HepG2 (cell line): ENCODE data around the gene GPHN. TPM values are rescaled to one million over a fixed set of nuclear protein-coding genes. Genes with fewer than 3 reads are reported as not detected.
"Not testable (repeated sequence)": the region's sequence is repeated elsewhere in the genome, so short reads cannot be mapped to it uniquely, and the experiment has no call there.

Experiments used
- ATAC-seq: fragments of 200-7000 bp; cut with Tn5 transposase; 3 replicates; pipeline ENCODE4 v1.9.1; 2020; ENCODE audit warnings: mild to moderate bottlenecking, moderate library complexity
- BruUV-seq: library from RNA; stranded (reverse); fragments of 400-500 nt; replicated peaks from 2 replicates; lab custom pipeline; 2021; lab: Mats Ljungman, UMichigan
- CTCF ChIA-PET: fragments of 300-600 bp; formaldehyde crosslinking; extraction: SDS; loops from one replicate; lab custom pipeline; 2021; ENCODE audit warnings: low total read pairs, inconsistent platforms, low intra/inter-chr PET ratio; lab: Yijun Ruan, JAX
- POLR2A ChIA-PET: fragments of 350-600 bp; sonication (Branson Sonifier 250); formaldehyde crosslinking; loops from one replicate; lab custom pipeline; 2020; ENCODE audit warnings: antibody characterized with exemption, inconsistent platforms; lab: Yijun Ruan, JAX
- DNase-seq: peaks from one replicate; pipeline ENCODE4 v3.0.0-alpha.2; 2015; ENCODE audit warnings: low spot score
- FAIRE-seq: peaks from 3 replicates; lab custom pipeline; 2011; peaks lifted over from hg19 to GRCh38; lab: Jason Lieb, UNC
- H2AFZ ChIP-seq: one replicate; pipeline ENCODE4 v1.6.1; 2011; ENCODE audit warnings: low read length, inconsistent platforms
- H3K27ac ChIP-seq: fragments of 300-600 bp; 3 replicates; pipeline ENCODE4 v1.8.0; 2011; ENCODE audit warnings: mixed run types, mild to moderate bottlenecking, mixed read lengths, low read length, inconsistent platforms; ENCODE audit not compliant: insufficient read depth; ENCODE audit errors: extremely low read length
- H3K27me3 ChIP-seq, 2 experiments: fragments of 200-600 bp in 1 of 2; 2 replicates in 1 of 2; 3 replicates in 1 of 2; pipeline versions ENCODE4 v1.6.0 to v1.8.0; 2011; ENCODE audit warnings: low read length in 2 of 2, mild to moderate bottlenecking in 2 of 2, moderate library complexity in 2 of 2, inconsistent platforms in 1 of 2; ENCODE audit not compliant: insufficient read depth in 2 of 2, control insufficient read depth in 1 of 2
- H3K36me3 ChIP-seq, 2 experiments: fragments of 200-600 bp in 1 of 2; replicated peaks in 1 of 2; 2 replicates in 1 of 2; 3 replicates in 1 of 2; pipeline versions ENCODE4 v1.5.1 to v1.8.0; 2011; ENCODE audit warnings: low read length in 2 of 2, inconsistent platforms in 1 of 2; ENCODE audit not compliant: insufficient read depth in 2 of 2, control insufficient read depth in 1 of 2
- H3K4me1 ChIP-seq: 2 replicates; pipeline ENCODE4 v1.5.1; 2012; ENCODE audit warnings: low read length, inconsistent platforms; ENCODE audit not compliant: insufficient read depth
- H3K4me2 ChIP-seq: 2 replicates; pipeline ENCODE4 v1.6.0; 2011; ENCODE audit warnings: low read depth, low read length, inconsistent platforms
- H3K4me3 ChIP-seq, 3 experiments: fragments of 200-600 bp in 1 of 3; sonication (generic), shearing (Covaris generic) in 1 of 3; replicated peaks in 1 of 3; 2 replicates each; pipeline ENCODE4 v1.5.1; 2011 to 2016; ENCODE audit warnings: low read length in 3 of 3, inconsistent platforms in 2 of 3, low read depth in 2 of 3, mild to moderate bottlenecking in 2 of 3, control low read depth in 1 of 3, mixed read lengths in 1 of 3; ENCODE audit not compliant: insufficient read depth in 1 of 3
- H3K79me2 ChIP-seq: one replicate; pipeline ENCODE4 v1.6.1; 2011; ENCODE audit warnings: low read length, inconsistent platforms; ENCODE audit not compliant: insufficient read depth
- H3K9ac ChIP-seq: 2 replicates; pipeline ENCODE4 v1.6.0; 2011; ENCODE audit warnings: mild to moderate bottlenecking, low read depth, low read length, inconsistent platforms; ENCODE audit not compliant: insufficient read depth
- H3K9me3 ChIP-seq: 2 replicates; pipeline ENCODE4 v1.5.1; 2012; ENCODE audit warnings: mild to moderate bottlenecking, low read length
- H4K20me1 ChIP-seq: 2 replicates; pipeline ENCODE4 v1.6.0; 2011; ENCODE audit warnings: inconsistent platforms, mild to moderate bottlenecking, low read length, moderate library complexity; ENCODE audit not compliant: insufficient read depth
- PHB2 ChIP-seq: fragments of 450-650 bp; IDR thresholded peaks from 2 replicates; pipeline ENCODE4 v1.6.1; 2018; ENCODE audit not compliant: partially characterized antibody
- RBM39 ChIP-seq: fragments of 200-400 bp; formaldehyde crosslinking; IDR thresholded peaks from one replicate; pipeline ENCODE4 v1.6.1; 2018; ENCODE audit warnings: antibody characterized with exemption, mild to moderate bottlenecking, low read depth, low read length; ENCODE audit not compliant: poor library complexity, severe bottlenecking
- SAFB2 ChIP-seq: sonication (generic); formaldehyde crosslinking; IDR thresholded peaks from 2 replicates; pipeline ENCODE4 v1.5.1; 2020; ENCODE audit warnings: missing genetic modification reagents, low read depth, mild to moderate bottlenecking, borderline replicate concordance
- SMC3 ChIP-seq: IDR thresholded peaks from 2 replicates; pipeline ENCODE4 v1.6.1; 2011; ENCODE audit warnings: low read length, improper control_type of control experiment
- TMF1 ChIP-seq: sonication (generic); formaldehyde crosslinking; IDR thresholded peaks from 2 replicates; pipeline ENCODE4 v1.8.1; 2022; ENCODE audit warnings: low read depth, missing genetic modification reagents
- ZNF782 ChIP-seq: sonication (generic); formaldehyde crosslinking; IDR thresholded peaks from 2 replicates; pipeline ENCODE4 v1.4.0; 2020; ENCODE audit warnings: missing genetic modification reagents, mild to moderate bottlenecking, borderline replicate concordance
- WGBS: methylation state at CpG from one replicate; pipeline ENCODE4 v1.1.6; 2017; ENCODE audit warnings: low lambda C conversion rate; 5-methylcytosine and 5-hydroxymethylcytosine counted together
- in situ Hi-C: cut with HindIII; loops from 2 replicates; pipeline ENCODE4 v1.10.0; 2017; ENCODE audit warnings: low pct_unique_long_range_greater_than_20kb; ENCODE audit not compliant: extremely low pct_ligation_motif_present
- intact Hi-C: fragments of 100-400 bp; cut with micrococcal nuclease; formaldehyde crosslinking; loops from one replicate; pipeline ENCODE4 v1.10.0; 2022; ENCODE audit not compliant: unreplicated experiment
- polyA plus RNA-seq, 8 experiments: library from polyadenylated mRNA; depleted of rRNA in 3 of 8; stranded (reverse) in 7 of 8; unstranded in 1 of 8; fragments of >200 nt; fragmentation: Illumina TruSeq in 4 of 8; extraction: Trizol in 4 of 8; gene quantifications; 2 replicates each; pipeline versions ENCODE4 v1.2.1 to v1.2.3, GENCODE V29; 2011 to 2016; ENCODE audit warnings: low read depth in 4 of 8, missing spikeins in 1 of 8, mixed read lengths in 1 of 8; ENCODE audit not compliant: insufficient read depth in 1 of 8
- total RNA-seq, 5 experiments: library from RNA; depleted of rRNA; stranded (reverse); fragments of >200 nt; fragmentation: Illumina TruSeq; extraction: Trizol; gene quantifications; 2 replicates each; pipeline ENCODE4 v1.2.3, GENCODE V29; 2016; ENCODE audit warnings: low read depth in 1 of 5
- TF ChIP-seq, protein P1 (sequence below): sonication (generic); formaldehyde crosslinking; IDR thresholded peaks from 2 replicates; pipeline ENCODE4 v1.8.1; 2022; ENCODE audit warnings: mild to moderate bottlenecking, missing genetic modification reagents

GPHN gene
- total and polyA plus RNA-seq, 2 of the 13 experiments (the other 11 are each of a cell fraction or from before 2014, with no cell fraction given) = 12.7 to 19.2 TPM

DNA sequence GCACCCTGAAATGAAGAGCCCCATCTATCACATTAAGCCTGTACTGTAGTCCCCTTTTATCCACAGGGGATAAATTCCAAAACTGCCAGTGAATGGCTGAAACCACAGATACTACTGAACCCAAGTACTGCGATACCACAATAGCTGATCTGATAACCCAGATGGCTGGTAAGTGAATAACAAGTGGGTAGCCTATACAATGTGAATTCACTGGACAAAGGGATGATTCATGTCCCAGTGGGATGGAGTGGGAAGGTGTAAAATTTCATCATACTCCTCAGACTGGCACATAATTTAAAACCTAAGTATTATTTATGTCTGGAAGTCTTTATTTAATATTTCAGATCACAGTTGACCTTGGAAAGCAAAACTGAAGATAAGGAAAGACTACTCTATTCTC, 201.3 kb downstream of the GPHN start (continued):
- TF ChIP-seq TMF1 (CRISPR knock-in tag) (no peak), PHB2 (no peak), RBM39 (no peak), SMC3 (no peak), ZNF782 (CRISPR knock-in tag) (no peak), SAFB2 (CRISPR knock-in tag) (no peak)
- TF ChIP-seq, protein P1, sequence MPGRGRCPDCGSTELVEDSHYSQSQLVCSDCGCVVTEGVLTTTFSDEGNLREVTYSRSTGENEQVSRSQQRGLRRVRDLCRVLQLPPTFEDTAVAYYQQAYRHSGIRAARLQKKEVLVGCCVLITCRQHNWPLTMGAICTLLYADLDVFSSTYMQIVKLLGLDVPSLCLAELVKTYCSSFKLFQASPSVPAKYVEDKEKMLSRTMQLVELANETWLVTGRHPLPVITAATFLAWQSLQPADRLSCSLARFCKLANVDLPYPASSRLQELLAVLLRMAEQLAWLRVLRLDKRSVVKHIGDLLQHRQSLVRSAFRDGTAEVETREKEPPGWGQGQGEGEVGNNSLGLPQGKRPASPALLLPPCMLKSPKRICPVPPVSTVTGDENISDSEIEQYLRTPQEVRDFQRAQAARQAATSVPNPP (CRISPR knock-in tag) = no peak

DNA sequence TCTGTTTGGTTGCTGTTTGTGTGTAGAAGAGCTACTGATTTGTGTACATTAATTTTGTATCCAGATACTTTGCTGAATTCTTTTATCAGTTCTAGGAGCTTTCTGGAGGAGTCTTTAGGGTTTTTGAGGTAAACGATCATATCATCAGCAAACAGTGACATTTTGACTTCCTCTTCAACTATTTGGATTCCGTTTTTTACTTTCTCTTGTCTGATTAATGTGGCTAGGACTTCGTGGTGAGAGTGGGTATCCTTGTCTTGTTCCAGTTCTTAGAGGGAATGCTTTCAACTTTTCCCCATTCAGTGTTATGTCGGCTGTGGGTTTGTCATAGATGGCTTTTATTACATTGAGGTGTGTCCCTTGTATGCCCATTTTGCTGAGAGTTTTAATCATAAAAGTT, 206.3 kb downstream of the GPHN start:
- H3K4me3 ChIP-seq, POLR2A ChIA-PET, in situ Hi-C loops, H3K27me3 ChIP-seq, ATAC-seq, DNase-seq, FAIRE-seq, H3K36me3 ChIP-seq, H3K9ac ChIP-seq, H3K79me2 ChIP-seq, H2AFZ ChIP-seq, H3K27ac ChIP-seq, BruUV-seq, H3K4me2 ChIP-seq, CTCF ChIA-PET, intact Hi-C loops, H3K9me3 ChIP-seq, H3K4me1 ChIP-seq, H4K20me1 ChIP-seq: not testable (repeated sequence)
- 91% methylated on average over 4 of the region's 4 CpGs for WGBS

GRCh38 chr14:66715313-66715712, 207.4 kb downstream of the GPHN start:
- DNase-seq, H3K36me3 ChIP-seq, H3K9ac ChIP-seq, BruUV-seq, CTCF ChIA-PET, H4K20me1 ChIP-seq, H3K4me2 ChIP-seq, intact Hi-C loops, FAIRE-seq, ATAC-seq, H3K79me2 ChIP-seq, H3K27ac ChIP-seq, H3K27me3 ChIP-seq, H3K9me3 ChIP-seq, H3K4me1 ChIP-seq, POLR2A ChIA-PET, in situ Hi-C loops, H2AFZ ChIP-seq, H3K4me3 ChIP-seq: not testable (repeated sequence)
- 94% methylated on average over 2 of the region's 2 CpGs for WGBS
